Ascending aorta (tissue), 2 donors: ENCODE data around the gene SRSF7. TPM values are rescaled to one million over a fixed set of nuclear protein-coding genes. Genes with fewer than 3 reads are reported as not detected.

Source experiments
- DNase-seq, 2 donors: peaks; one replicate each; pipeline ENCODE4 v3.0.0-alpha.2; 2019; ENCODE audit warnings: low spot score in 2 of 2
- H3K27ac ChIP-seq, 2 donors: fragments of 200-600 bp; sonication (generic); one replicate each; pipeline ENCODE4 v1.5.1; 2016 to 2017; ENCODE audit warnings: mild to moderate bottlenecking in 1 of 2
- H3K27me3 ChIP-seq: fragments of 200-600 bp; sonication (generic); one replicate; pipeline ENCODE4 v1.5.1; 2017
- H3K36me3 ChIP-seq, 2 donors: fragments of 200-600 bp; sonication (generic); one replicate each; pipeline ENCODE4 v1.5.1; 2016
- H3K4me1 ChIP-seq, 2 donors: fragments of 200-600 bp; sonication (generic); one replicate each; pipeline ENCODE4 v1.5.1; 2016 to 2017; ENCODE audit warnings: mild to moderate bottlenecking in 1 of 2
- H3K4me3 ChIP-seq, 2 donors: fragments of 200-600 bp; sonication (generic); one replicate each; pipeline ENCODE4 v1.5.1; 2016 to 2017; ENCODE audit warnings: mild to moderate bottlenecking in 1 of 2
- H3K9me3 ChIP-seq, 2 donors: fragments of 200-600 bp; sonication (generic); one replicate each; pipeline ENCODE4 v1.5.1; 2016
- intact Hi-C: fragments of 100-400 bp; cut with DNase I; formaldehyde crosslinking; loops from one replicate; pipeline ENCODE4 v1.15.1; 2023
- total RNA-seq: library from RNA; depleted of rRNA; stranded (reverse); fragments of >200 nt; gene quantifications from one replicate; pipeline ENCODE4 v1.1.0, GENCODE V29; 2016
- TF ChIP-seq, protein P1 (sequence below), 3 experiments: fragments of 200-600 bp in 2 of 3; fragments of 450-650 bp in 1 of 3; sonication (generic) in 2 of 3; IDR thresholded peaks; one replicate each; pipeline ENCODE4 v1.5.1; 2016 to 2019; ENCODE audit warnings: antibody characterized with exemption in 3 of 3, mild to moderate bottlenecking in 1 of 3, moderate library complexity in 1 of 3

SRSF7 gene
- total RNA-seq, 1 donor from 2014 or later: 54.1 TPM

DNA sequence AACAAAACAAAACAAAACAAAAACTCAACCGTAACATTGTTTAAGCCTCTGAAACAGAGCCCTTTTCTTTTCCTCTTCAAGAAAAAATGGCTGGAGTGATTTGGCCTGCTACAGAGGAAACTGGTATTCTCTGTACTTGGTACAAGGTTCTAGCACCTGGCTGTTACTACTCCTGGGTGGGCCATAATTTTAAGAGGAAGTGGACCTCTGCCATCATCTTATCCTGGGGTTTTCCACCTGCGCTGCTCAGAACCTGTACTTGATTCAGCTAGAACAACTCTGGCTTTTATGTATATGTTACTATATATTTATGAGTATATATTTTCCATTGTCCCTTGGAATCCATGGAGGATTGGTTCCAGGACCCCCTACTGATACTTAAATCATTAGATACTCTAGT is 22.5 kb downstream of the SRSF7 start:
- H3K27ac ChIP-seq: no peak overlapping the region
- no peaks in the 10 kb centered on the region for H3K9me3 ChIP-seq
- no peaks in the 10 kb centered on the region for H3K27me3 ChIP-seq
- no peak overlapping the region for H3K4me3 ChIP-seq
- H3K36me3 ChIP-seq: peaks cover 16 to 39% of the 10 kb centered on the region in 2 donors
- DNase-seq: no peak
- intact Hi-C loops: no loop called here
- H3K4me1 ChIP-seq: no peaks in the 10 kb centered on the region
- TF ChIP-seq, protein P1, sequence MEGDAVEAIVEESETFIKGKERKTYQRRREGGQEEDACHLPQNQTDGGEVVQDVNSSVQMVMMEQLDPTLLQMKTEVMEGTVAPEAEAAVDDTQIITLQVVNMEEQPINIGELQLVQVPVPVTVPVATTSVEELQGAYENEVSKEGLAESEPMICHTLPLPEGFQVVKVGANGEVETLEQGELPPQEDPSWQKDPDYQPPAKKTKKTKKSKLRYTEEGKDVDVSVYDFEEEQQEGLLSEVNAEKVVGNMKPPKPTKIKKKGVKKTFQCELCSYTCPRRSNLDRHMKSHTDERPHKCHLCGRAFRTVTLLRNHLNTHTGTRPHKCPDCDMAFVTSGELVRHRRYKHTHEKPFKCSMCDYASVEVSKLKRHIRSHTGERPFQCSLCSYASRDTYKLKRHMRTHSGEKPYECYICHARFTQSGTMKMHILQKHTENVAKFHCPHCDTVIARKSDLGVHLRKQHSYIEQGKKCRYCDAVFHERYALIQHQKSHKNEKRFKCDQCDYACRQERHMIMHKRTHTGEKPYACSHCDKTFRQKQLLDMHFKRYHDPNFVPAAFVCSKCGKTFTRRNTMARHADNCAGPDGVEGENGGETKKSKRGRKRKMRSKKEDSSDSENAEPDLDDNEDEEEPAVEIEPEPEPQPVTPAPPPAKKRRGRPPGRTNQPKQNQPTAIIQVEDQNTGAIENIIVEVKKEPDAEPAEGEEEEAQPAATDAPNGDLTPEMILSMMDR (IDR thresholded peaks at IDR 0.05): no peak

DNA sequence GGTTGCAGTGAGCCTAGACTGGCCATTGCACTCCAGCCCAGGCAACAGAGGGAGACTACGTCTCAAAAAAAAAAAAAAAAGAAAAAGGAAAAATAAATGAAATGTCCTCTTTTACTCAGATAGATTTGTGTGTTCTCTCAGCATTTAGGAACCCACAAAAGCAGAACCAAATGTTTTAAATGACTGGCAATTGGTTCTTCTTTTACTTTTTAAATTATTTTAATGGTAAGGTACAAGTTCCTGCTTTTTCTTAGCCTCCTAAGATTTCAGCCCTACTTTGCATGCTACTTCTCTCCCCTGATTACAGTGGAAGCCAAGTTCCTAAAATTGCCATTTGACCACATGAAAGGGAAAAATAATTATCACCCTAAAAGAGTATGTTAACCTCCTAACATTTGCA is 23.5 kb downstream of the SRSF7 start:
- TF ChIP-seq, protein P1 (IDR thresholded peaks at IDR 0.05): no peak
- Histone ChIP-seq H3K4me1 (no peaks in the 10 kb centered on the region), H3K4me3 (no peak overlapping the region), H3K27ac (no peak overlapping the region), H3K36me3 (peaks cover 9 to 29% of the 10 kb centered on the region in 2 donors), H3K27me3 (no peaks in the 10 kb centered on the region), H3K9me3 (no peaks in the 10 kb centered on the region)
- intact Hi-C loops: no loop called here
- DNase-seq: no peak

DNA sequence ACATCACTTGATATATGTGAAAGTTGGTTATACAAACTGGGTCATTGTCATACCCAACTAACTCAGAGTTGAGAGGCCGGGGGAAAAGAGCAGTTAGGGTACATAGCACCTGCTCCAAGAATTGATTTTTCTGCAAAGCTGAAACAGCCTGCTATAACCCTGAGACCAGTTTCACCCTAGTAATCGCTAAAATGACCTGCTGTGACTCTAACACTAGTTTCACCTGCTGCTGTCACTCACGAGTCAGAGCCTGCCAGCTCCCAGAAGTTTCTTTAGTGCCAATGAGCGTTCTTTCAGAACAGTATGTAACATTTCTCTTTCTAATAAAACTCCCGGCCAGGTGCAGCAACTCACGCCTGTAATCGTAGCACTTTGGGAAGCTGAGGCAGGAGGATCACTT is 28.0 kb downstream of the SRSF7 start:
- peaks cover 0 to 12% of the 10 kb centered on the region in 2 donors for H3K4me1 ChIP-seq
- no peak for DNase-seq
- H3K27ac ChIP-seq: no peak overlapping the region
- H3K36me3 ChIP-seq: no peaks in the 10 kb centered on the region
- H3K4me3 ChIP-seq: no peak overlapping the region
- no peaks in the 10 kb centered on the region for H3K9me3 ChIP-seq
- TF ChIP-seq, protein P1 (IDR thresholded peaks at IDR 0.05): no peak
- no peaks in the 10 kb centered on the region for H3K27me3 ChIP-seq
- intact Hi-C loops: no loop called here

DNA sequence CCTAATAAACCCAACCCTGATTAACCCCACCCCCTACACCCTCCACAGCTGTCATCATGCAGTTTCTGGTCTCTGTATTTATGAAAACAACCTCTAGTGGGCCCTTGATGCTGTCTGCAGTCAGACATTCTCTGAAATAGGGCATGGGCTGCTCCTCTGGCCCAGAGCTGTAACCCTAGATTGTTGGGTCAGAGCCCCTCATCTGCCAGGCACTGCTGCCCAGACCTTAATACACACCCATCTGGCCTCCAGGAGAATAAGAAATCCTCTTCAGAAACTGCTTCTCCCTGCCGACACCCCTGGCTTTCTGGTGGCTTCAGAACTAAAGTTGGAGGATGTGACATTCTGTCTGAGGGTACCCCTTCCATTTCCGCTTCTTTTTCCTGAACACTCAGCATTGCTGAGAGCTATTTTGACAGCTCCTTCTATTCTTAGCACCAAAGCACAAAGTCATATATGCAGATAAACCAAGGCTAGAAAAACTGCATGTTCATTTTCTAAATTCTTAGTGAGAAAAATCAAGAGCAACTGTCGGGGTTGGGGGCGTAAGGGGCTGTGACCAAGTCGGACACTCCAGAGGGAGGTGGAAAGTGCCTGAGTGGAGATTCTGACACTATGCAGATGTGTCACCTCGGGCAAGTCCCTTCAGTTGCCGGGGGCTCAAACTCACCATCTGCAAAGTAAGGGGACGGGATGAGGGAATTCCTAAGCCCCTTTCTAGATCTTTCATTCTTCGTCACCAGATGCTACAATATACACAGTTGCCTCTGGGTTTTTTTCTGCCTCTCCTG is 28.7 kb downstream of the SRSF7 start:
- Histone ChIP-seq H3K27ac (peak overlapping the region in 1 of 2 donors; percentile 13), H3K4me3 (no peak overlapping the region), H3K27me3 (no peaks in the 10 kb centered on the region), H3K36me3 (no peaks in the 10 kb centered on the region), H3K9me3 (no peaks in the 10 kb centered on the region), H3K4me1 (peaks cover 0 to 12% of the 10 kb centered on the region in 2 donors)
- TF ChIP-seq, protein P1 (IDR thresholded peaks at IDR 0.05): no peak
- no peak for DNase-seq
- intact Hi-C loops: no loop called here

DNA sequence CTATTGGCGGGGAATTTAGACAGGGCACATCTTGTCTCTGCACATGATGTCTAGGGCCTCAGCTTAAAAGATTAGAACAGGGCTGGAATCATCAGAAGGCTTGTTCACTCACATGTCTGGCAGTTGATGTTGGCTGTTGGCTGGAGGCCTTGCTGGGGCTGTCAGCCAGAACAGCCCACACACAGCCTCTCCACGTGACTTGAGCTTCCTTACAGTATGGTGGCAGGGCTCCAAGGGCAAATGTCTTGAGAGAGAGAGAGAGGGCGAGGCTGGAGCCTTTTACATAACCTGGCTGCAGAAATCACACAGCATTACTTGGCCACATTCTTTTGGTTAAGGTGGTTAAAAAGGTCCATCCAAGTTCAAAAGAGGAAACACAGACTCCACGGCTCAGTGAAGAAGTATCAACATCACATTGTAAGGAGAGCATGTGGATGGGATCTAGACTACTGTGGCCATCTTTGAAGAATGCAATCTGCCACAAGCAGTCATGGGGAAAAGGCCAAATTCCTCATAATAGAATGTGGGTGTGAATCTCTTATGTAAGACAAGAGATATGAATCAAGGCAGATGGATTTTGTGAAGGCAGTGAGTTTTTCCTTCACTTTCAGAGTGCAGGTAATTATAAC is 30.4 kb downstream of the SRSF7 start:
- intact Hi-C loops: no loop called here
- DNase-seq: peak in 1 of 2 donors; percentile 78
- Histone ChIP-seq H3K36me3 (no peaks in the 10 kb centered on the region), H3K4me3 (no peak overlapping the region), H3K27me3 (no peaks in the 10 kb centered on the region), H3K9me3 (no peaks in the 10 kb centered on the region), H3K4me1 (peaks cover 0 to 12% of the 10 kb centered on the region in 2 donors), H3K27ac (peak overlapping the region; percentile 40 to 42)
- TF ChIP-seq, protein P1 (IDR thresholded peaks at IDR 0.05): no peak
